Hematopoietic multipotent progenitor cell treated with erythropoietin and hydrocortisone succinate and interleukin-3 and kit ligand, for 4 days (in vitro differentiated cells): Measurements from ENCODE around the gene KLHDC9.
A peak's percentile ranks its signal among the peaks of the same experiment; 100 is the strongest.

Source experiments
- DNase-seq: peaks from one replicate; pipeline ENCODE4 v3.0.0-alpha.2; 2015

The KLHDC9 gene

DNA sequence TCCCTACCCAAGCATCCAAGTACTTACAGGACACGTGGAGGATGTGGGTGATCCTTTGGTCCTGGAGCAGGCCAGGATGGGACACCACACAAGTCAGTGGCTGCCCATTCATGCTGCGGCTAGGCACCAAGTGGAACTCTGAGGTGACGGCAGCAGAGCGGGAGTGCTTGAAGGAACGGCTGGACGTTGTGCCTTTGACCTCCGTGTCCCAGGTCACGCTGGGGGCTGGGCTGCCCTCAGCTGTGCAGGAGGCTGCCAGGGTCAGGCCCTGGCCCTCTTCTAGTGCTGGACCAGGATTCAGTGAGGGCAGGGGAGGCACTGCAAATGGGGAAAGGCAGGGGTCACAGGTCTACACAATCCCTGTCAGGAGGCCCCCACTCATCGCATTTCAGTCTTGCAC, 20.7 kb upstream of the KLHDC9 start:
- DNase-seq = no peak

- no peak for DNase-seq
These were observed 18.6 kb upstream of the KLHDC9 start for GRCh38 chr1:161079436-161080110.

DNA sequence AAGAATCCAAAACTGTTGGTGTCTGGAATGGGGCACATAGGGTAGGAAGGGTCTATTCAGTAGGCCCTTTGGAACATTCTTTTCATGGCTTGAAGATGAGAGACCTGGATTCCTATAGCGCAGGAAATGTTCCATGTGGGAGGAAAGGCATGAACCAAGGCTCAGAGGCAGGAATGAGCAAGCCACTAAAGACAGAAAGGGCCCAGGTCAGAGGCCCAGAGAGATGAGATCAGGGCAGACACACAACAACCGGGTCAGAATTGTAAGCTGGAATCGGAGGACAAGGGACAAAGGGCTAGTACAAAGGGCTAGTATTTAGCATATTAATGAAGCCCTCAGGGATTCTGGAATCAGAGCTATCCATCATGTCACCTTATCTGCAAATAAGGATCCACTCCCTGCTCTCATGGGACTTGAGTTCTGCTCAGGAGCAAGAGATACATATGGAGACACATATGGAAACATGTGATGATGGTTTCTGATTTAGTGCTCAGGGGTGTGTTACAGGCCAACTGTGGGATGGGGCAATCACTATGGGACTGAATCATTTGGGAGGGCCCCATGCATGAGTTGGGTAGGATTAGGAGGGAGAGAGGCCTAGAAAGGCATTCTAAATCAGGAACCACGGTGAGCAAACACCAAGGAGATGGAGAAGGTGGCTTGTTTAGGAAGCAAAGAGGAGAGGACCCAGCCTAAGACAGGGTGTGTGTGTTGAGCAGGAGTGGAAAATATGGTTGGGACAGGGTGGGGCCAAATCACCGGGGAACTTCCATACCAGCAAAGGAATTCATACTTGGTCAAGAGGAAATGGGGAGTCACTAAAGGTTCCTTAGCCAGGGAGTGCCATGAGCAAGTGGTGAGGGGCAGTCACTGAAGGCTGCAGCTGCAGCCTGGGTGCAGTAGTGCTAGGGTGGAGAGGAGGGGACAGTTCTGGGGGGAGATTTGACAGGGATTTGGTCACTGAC, 17.4 kb upstream of the KLHDC9 start:
- no peak for DNase-seq

DNA sequence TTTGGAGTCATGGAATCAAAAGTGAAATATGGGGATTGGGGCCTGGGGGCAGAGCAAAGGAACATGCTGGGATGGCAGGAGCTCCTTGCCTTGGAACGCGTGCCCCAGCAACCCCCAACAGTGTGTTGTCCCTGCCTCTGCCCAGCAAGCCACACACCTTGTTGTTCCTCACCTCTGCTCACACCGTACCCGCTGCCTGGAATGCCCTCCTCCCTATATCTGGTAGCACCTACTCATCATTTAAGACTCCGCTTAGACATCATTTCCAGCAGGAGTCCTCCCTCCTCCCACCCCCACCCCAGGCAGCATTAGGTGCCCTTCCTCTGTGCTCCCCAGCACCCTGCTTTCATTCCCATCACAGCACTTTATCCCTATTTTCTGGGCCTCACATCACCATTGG, 16.6 kb upstream of the KLHDC9 start:
- DNase-seq = no peak

- DNase-seq = no peak
These were observed 15.7 kb upstream of the KLHDC9 start for GRCh38 chr1:161082483-161082882.

GRCh38 chr1:161082996-161083747, 15.0 kb upstream of the KLHDC9 start:
- peak; percentile 78 for DNase-seq

DNA sequence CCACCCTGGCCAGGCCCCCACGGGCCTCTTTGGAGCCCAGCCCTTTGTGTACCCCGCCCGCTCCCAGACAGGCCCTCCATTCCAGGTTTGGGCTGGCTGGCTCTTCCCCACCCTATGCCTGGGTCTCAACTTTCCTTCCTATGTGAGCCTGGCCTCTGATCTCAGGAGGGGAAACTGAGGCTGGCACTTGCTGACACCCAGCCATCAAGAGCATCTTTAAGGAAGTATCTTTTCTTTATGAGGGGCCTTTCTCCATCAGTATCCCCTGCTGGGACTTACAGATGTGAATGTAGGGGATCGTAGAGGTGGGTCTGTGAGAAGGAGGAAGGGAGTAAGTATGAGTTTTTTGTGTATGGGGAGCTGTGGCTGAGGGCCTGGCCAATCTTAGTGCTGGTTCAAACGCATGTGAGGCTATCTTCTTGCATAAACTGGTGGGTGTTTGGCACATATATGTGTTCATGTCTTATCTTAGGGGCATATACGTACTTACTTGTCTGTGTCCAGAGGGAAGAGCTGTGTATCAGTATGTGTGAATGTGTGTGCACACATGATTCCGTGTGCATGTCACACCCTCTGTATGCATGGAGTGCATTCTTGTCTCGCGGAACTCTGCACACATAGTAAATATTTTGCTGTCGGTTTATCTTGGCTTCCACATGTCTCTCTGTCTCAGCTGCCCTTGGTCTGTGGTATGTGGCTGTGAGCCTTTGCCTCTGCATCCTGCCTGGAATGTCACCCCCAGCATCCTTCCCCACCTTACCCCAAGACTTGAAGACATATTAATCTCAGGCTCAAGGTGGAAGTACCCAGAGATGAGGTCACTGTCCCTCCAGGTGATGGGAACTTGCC, 14.2 kb upstream of the KLHDC9 start:
- no peak for DNase-seq

- no peak for DNase-seq
These were observed 13.6 kb upstream of the KLHDC9 start for GRCh38 chr1:161084597-161084988.

DNA sequence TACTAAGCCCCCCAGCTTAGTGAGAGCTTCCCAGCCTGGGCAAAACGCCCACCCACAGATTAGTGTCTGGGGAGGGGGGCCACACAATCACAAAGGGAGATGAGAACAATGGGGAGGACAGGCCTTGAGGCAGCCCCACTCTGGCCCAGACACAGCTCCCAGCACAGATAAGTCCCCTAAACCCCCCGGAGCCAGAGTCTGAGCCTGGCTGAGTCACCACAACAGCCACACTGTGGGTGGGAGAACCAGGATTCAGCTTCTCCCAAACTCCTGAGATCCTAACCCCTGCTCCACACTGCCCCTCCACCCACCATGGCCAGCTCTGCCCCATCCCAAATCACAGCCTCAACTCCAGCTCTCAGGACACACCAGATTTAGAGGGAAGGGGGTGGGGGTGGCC, 13.0 kb upstream of the KLHDC9 start:
- DNase-seq = no peak

DNA sequence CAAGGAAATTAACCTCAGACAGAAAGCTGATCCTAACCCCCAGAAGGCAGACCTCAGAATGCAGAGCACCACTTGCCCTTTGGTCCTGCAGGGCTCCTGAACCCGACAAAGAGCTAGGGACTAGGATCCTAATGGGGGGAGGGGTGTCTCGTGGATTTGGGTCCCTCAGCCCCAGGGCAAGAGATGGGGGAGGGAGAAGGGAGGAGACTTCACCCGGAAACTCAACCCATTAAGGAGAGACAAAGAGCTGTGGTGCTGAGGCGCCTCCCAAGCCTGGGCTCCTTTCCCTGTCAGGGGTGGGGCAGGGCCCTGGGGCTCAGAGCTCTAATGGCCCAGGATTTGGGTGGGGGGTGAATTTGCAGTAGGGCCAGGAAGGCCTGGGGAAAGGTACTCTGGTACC, 11.7 kb upstream of the KLHDC9 start:
- no peak for DNase-seq

DNA sequence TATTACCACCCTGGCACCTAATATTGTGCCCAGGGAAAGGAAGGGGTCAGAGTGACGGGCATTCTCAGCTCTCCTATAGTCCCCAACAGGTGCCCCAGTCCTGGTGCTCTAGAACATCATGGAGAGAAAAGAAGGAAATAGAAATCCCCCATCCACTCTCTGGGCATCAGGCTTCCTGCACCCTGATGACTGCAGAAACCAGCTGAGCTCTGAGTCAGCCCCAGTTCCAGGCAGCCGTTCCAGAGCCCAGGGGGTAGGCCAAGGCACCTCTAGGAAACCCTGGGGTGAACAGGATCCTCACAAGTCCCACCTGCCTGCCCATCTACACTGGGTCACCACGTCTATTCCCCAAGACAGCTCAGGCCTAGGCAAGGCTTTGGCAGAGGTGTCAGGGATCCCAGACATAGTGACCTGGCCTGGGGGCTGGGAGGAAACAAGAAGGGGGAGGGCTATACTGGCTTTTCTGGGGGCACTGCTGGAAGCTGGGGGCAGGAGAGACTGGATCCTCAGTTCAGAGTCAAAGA, 9.5 kb upstream of the KLHDC9 start:
- DNase-seq = no peak

DNA sequence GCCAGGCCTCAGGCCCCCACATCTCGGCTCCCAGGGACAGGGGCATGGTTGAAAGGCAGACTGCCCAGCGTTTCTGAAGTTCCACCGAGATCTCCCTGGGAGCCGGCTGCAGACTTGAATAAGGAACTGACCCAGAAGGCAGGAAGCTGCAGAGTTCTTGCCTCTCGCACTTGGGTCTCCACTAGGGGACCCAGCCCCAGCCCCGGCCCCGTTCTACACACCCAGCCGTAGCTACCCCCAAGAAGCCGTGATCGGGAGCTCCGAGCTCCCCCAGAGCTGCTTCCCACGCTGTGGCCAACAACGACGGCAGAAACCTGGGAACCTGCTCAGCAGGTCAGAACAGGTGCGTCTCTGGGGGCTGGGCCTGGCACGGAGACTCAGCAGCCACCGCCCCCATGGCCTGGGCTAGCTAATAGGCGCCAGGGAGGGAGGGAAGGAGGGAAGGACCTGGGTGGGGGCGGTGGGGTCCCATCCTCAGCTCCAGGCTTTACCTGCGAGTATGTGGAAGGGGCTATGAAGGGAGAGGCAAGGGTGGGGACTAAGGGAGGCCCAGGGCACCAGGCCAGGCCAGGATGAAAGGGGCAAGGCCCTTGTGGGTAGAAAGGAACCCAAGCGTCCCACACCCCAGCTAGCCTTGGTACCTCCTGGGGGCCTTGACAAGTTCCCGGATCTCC, 8.8 kb upstream of the KLHDC9 start, which contains the start of gene NECTIN4:
TSS of gene NECTIN4 (minus strand) at position 308 of the 674 bp plus-strand sequence. CDS start at position 46, 262 bp downstream.
- no peak for DNase-seq

GRCh38 chr1:161089938-161090337, 8.2 kb upstream of the KLHDC9 start:
- no peak for DNase-seq

DNA sequence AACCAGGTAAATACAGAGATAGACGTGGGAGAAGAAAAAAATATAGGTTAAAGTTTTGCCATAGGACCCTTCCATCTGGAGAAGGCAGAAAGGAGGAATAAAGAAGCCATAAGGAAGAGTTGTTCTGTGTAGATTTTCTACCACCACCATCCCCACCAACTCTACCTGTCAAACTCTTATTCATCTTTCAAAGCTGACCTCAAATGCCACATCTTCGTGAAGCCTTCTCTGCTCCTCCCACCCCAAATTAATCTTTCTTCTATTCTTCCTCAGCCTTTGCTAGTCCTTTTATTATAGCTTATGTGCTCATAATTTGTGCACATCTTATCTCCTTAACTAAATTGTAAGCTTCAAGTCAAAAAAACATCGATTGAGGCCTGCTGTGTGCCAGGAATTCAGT, 7.5 kb upstream of the KLHDC9 start:
- DNase-seq = no peak

DNA sequence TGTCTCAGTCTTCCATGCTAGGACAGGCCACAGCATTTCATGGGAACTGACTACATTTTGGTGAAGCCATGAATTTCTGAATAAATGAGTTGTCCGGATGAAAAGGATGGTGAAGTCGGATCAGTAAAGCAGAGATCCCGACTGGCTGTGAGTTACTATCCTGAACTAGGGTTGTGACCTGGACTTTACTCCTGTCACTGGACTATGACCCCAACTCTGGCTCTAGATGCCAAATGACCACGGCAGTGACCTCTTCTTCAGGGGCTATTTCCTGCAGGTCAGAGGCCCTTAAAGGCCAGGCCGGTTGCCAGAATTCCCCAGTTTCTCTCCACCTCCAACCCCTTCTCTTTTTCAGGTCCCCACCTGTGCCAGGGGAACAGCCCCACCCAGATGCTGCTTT, 7.1 kb upstream of the KLHDC9 start:
- DNase-seq = no peak

GRCh38 chr1:161091796-161092507, 6.2 kb upstream of the KLHDC9 start:
- DNase-seq = no peak

DNA sequence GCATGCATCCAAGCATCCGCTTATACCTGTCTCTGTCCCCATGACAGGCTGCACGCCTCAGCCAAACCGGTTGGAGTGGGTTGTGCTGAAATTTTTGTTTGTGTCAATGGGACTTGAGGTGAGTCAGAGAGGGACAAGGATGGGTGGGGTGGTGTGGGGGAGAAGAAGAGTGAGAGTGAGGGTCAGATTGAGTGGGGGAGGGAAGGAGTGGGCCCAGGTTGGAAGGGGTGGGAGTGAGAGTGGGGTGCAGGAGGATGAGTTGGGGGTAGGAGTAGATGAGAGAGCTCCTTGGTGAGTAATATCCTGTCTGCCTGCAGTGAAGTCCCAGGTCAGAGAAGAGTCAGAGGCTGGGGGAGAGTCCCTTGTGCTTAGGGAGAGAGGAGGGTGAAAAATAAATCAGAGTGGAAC, 5.5 kb upstream of the KLHDC9 start:
- DNase-seq = no peak

DNA sequence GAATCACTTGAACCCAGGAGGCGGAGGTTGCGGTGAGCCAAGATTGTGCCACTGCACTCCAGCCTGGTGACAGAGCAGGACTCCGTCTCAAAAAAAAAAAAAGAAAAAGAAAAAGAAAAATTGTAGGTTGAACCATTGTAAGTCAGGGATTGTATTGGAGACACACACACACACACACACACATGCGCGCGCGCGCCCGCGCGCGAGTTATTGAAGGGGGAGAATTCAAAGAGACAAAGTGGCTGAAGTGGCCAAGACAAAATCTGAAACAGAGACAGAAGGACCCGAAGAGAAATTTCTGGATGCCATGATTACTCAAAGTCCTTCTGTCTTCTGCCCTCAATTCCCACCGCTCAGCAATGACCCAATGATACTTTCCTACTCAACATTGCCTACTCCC, 3.7 kb upstream of the KLHDC9 start:
- DNase-seq = no peak

GRCh38 chr1:161095230-161095629, 2.9 kb upstream of the KLHDC9 start:
- DNase-seq = no peak

DNA sequence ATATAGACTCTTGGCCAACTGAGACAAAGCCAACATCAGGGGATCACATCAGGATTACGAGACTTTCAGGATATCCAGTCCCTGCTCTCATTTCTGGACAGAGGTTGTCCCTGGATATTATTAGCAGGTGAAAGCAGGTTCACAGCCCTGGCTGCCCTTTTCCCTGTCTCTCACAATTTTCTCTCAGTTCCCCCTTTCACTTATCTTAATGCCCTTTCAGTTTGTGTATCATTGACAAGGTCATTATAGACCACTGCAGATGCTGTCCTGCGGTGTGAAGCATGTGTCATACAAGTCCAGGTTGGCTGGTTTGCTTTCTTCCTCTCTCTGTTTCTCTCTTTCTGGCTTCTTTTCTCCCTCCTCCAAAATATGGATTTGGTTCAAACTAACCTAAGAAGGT, 2.1 kb upstream of the KLHDC9 start:
- DNase-seq = no peak

DNA sequence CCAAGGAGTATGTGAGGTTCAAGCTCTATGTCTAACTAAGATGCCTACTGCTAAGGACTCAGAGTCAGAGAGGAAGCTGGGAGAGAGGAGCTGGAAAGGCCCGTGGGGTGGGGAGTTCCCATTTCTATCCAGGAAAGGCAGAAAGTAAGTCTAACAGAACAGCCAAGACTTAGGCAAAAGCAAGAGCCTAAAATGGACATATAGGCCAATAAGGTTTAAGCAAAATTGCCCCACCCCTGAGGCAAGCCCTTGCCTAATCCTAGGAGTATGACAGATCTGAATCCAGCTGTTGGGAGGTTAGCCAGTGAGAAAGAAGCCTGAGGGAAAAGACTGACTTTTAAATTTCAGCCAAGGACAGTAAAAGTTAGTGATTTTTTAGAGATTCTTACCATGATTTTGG, 1.6 kb upstream of the KLHDC9 start:
- no peak for DNase-seq
